A549 (cell line): ENCODE data around the gene TACC2.

Experiments used
- CEBPB ChIP-seq, 2 experiments: fragments of >200 bp in 1 of 2; sonication (Bioruptor Twin) in 1 of 2; formaldehyde crosslinking in 1 of 2; IDR thresholded peaks; 2 replicates each; pipeline ENCODE4 v1.6.1; 2012 to 2016
- CHD2 ChIP-seq: fragments of 150-350 bp; IDR thresholded peaks from 2 replicates; pipeline ENCODE4 v1.6.1; 2014; ENCODE audit warnings: low read length; ENCODE audit not compliant: partially characterized antibody
- MAZ ChIP-seq: fragments of 150-350 bp; IDR thresholded peaks from 2 replicates; pipeline ENCODE4 v1.6.1; 2014; ENCODE audit warnings: antibody characterized with exemption, low read depth, low read length, borderline replicate concordance
- NPAS2 ChIP-seq: fragments of 250-450 bp; sonication (Bioruptor Pico); IDR thresholded peaks from 2 replicates; pipeline ENCODE4 v1.8.0; 2022; ENCODE audit warnings: mild to moderate bottlenecking, moderate library complexity, borderline replicate concordance
- POLR2A ChIP-seq: IDR thresholded peaks from 2 replicates; pipeline ENCODE4 v1.6.1; 2012; ENCODE audit warnings: mild to moderate bottlenecking, low read length
- RARB ChIP-seq: fragments of 250-450 bp; sonication (Bioruptor Pico); IDR thresholded peaks from 2 replicates; pipeline ENCODE4 v1.8.0; 2021; ENCODE audit warnings: mild to moderate bottlenecking, moderate library complexity
- RCOR1 ChIP-seq: fragments of 150-350 bp; IDR thresholded peaks from 2 replicates; pipeline ENCODE4 v1.6.1; 2014; ENCODE audit warnings: antibody characterized with exemption, low read length, low read depth
- SMC3 ChIP-seq: fragments of >200 bp; sonication (Bioruptor Twin); formaldehyde crosslinking; IDR thresholded peaks from 3 replicates; pipeline ENCODE4 v1.6.1; 2018; ENCODE audit warnings: inconsistent platforms
- SREBF2 ChIP-seq: fragments of 450-650 bp; IDR thresholded peaks from 2 replicates; pipeline ENCODE4 v1.6.1; 2014; ENCODE audit warnings: mild to moderate bottlenecking, moderate library complexity
- ZC3H11A ChIP-seq: fragments of 450-650 bp; IDR thresholded peaks from 2 replicates; pipeline ENCODE4 v1.6.1; 2014; ENCODE audit warnings: antibody characterized with exemption, mild to moderate bottlenecking
- ZFP36 ChIP-seq: fragments of 450-650 bp; IDR thresholded peaks from 2 replicates; pipeline ENCODE4 v1.6.1; 2014; ENCODE audit warnings: borderline replicate concordance; ENCODE audit not compliant: partially characterized antibody
- ZNF302 ChIP-seq: fragments of 250-450 bp; sonication (Bioruptor Pico); IDR thresholded peaks from 2 replicates; pipeline ENCODE4 v1.9.0; 2021; ENCODE audit warnings: inconsistent platforms, mild to moderate bottlenecking, moderate library complexity
- TF ChIP-seq, protein P1 (sequence below): fragments of >200 bp; sonication (Bioruptor Twin); formaldehyde crosslinking; IDR thresholded peaks from 3 replicates; pipeline ENCODE4 v1.5.1; 2016
- TF ChIP-seq, protein P2 (sequence below): fragments of 150-350 bp; IDR thresholded peaks from 2 replicates; pipeline ENCODE4 v1.6.1; 2014; ENCODE audit warnings: low read depth, mild to moderate bottlenecking, low read length

DNA sequence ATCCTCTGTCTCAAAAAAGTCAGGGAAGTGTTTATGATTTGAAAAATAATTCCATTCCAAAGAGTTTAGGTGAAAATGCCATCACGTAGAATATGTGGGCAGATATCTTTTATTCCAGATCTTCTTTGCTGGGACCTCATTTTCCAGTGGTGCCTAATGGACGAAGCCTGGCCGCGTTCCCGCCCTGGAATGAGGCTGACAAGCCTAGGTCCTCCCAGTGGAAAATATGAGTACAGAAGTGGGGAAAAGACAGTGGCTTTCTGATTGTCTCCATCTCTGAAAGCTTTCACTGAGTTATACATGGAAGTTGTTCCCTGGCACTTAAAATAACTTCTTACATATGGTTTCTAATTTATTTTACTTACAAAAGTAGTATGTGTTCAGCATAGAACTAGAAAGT is 139.4 kb downstream of the TACC2 start:
- TF ChIP-seq, protein P1, sequence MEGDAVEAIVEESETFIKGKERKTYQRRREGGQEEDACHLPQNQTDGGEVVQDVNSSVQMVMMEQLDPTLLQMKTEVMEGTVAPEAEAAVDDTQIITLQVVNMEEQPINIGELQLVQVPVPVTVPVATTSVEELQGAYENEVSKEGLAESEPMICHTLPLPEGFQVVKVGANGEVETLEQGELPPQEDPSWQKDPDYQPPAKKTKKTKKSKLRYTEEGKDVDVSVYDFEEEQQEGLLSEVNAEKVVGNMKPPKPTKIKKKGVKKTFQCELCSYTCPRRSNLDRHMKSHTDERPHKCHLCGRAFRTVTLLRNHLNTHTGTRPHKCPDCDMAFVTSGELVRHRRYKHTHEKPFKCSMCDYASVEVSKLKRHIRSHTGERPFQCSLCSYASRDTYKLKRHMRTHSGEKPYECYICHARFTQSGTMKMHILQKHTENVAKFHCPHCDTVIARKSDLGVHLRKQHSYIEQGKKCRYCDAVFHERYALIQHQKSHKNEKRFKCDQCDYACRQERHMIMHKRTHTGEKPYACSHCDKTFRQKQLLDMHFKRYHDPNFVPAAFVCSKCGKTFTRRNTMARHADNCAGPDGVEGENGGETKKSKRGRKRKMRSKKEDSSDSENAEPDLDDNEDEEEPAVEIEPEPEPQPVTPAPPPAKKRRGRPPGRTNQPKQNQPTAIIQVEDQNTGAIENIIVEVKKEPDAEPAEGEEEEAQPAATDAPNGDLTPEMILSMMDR = no peak
- no peak for TF ChIP-seq POLR2A
- no peak for TF ChIP-seq ZFP36
- TF ChIP-seq, protein P2, sequence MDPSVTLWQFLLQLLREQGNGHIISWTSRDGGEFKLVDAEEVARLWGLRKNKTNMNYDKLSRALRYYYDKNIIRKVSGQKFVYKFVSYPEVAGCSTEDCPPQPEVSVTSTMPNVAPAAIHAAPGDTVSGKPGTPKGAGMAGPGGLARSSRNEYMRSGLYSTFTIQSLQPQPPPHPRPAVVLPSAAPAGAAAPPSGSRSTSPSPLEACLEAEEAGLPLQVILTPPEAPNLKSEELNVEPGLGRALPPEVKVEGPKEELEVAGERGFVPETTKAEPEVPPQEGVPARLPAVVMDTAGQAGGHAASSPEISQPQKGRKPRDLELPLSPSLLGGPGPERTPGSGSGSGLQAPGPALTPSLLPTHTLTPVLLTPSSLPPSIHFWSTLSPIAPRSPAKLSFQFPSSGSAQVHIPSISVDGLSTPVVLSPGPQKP = no peak
- no peak for TF ChIP-seq CEBPB (IDR thresholded peaks at IDR 0.05)
- TF ChIP-seq MAZ = no peak
- TF ChIP-seq SMC3 = no peak
- no peak for TF ChIP-seq RCOR1
- no peak for TF ChIP-seq SREBF2
- no peak for TF ChIP-seq ZC3H11A
- no peak for TF ChIP-seq CHD2
- TF ChIP-seq RARB (CRISPR knock-in tag) = no peak
- no peak for TF ChIP-seq ZNF302
- TF ChIP-seq NPAS2 (CRISPR knock-in tag) = no peak
